K562 (cell line): Measurements from ENCODE around the gene PKD1L1. TPM values are rescaled to one million over a fixed set of nuclear protein-coding genes. Genes with fewer than 3 reads are reported as not detected.

Source experiments
- CAMTA2 ChIP-seq: fragments of 250-450 bp; sonication (Bioruptor Pico); conservative IDR thresholded peaks from 2 replicates; pipeline ENCODE4 v1.5.1; 2022
- FOXJ2 ChIP-seq: fragments of 200-800 bp; sonication (Bioruptor generic); IDR thresholded peaks from 2 replicates; pipeline ENCODE4 v1.6.1; 2016; ENCODE audit warnings: missing genetic modification characterization, missing compliant biosample characterization
- HMGXB4 ChIP-seq: sonication (generic); formaldehyde crosslinking; IDR thresholded peaks from 2 replicates; pipeline ENCODE4 v1.8.1; 2023; ENCODE audit warnings: mild to moderate bottlenecking, missing genetic modification reagents
- IRF9 ChIP-seq: fragments of 450-650 bp; IDR thresholded peaks from 2 replicates; pipeline ENCODE4 v1.6.1; 2016; ENCODE audit warnings: missing biosample characterization, missing genetic modification characterization
- KLF16 ChIP-seq: IDR thresholded peaks from 2 replicates; pipeline ENCODE4 v1.6.1; 2016; ENCODE audit warnings: antibody characterized with exemption
- NFYB ChIP-seq: IDR thresholded peaks from 2 replicates; pipeline ENCODE4 v1.6.1; 2011; ENCODE audit warnings: mild to moderate bottlenecking, moderate library complexity; ENCODE audit not compliant: insufficient read length; ENCODE audit errors: extremely low read depth
- NR4A1 ChIP-seq, 2 experiments: fragments of 250-450 bp in 1 of 2; fragments of 450-650 bp in 1 of 2; sonication (Bioruptor Pico) in 1 of 2; IDR thresholded peaks; 2 replicates each; pipeline versions ENCODE4 v1.4.0 to v1.6.1; 2016 to 2020; ENCODE audit warnings: mild to moderate bottlenecking in 2 of 2, missing compliant biosample characterization in 1 of 2, missing genetic modification characterization in 1 of 2, moderate library complexity in 1 of 2
- RBM22 ChIP-seq: fragments of 200-400 bp; formaldehyde crosslinking; IDR thresholded peaks from 2 replicates; pipeline ENCODE4 v1.6.1; 2018; ENCODE audit warnings: low read length, low read depth; ENCODE audit not compliant: poor library complexity, severe bottlenecking
- SREBF2 ChIP-seq: sonication (generic); formaldehyde crosslinking; IDR thresholded peaks from 2 replicates; pipeline ENCODE4 v1.4.0; 2020; ENCODE audit warnings: mild to moderate bottlenecking, missing genetic modification reagents
- ZBTB17 ChIP-seq: fragments of 450-650 bp; formaldehyde crosslinking; IDR thresholded peaks from 2 replicates; pipeline ENCODE4 v1.4.0; 2020; ENCODE audit warnings: mild to moderate bottlenecking
- ZNF12 ChIP-seq: sonication (generic); formaldehyde crosslinking; IDR thresholded peaks from 2 replicates; pipeline ENCODE4 v1.4.0; 2020; ENCODE audit warnings: mild to moderate bottlenecking, missing genetic modification reagents
- polyA plus RNA-seq, 8 experiments: library from polyadenylated mRNA; depleted of rRNA in 4 of 8; stranded (reverse) in 5 of 8; unstranded in 3 of 8; fragments of >200 nt; fragmentation: Nextera tagmentation in 2 of 8; fragmentation: Illumina TruSeq in 1 of 8; extraction: Ambion mirVana in 2 of 8; extraction: Trizol in 1 of 8; gene quantifications; 2 replicates each; pipeline versions ENCODE4 v1.2.1 to v1.2.3, GENCODE V29; 2011 to 2014; ENCODE audit warnings: inconsistent platforms in 1 of 8, missing spikeins in 1 of 8
- total RNA-seq, 7 experiments: library from RNA; depleted of rRNA in 6 of 7; stranded (reverse); fragments of >200 nt in 6 of 7; fragmentation: Illumina TruSeq in 2 of 7; extraction: Trizol in 2 of 7; gene quantifications; 2 replicates each; pipeline versions ENCODE4 v1.2.1 to v1.2.3, GENCODE V29; 2011 to 2021; ENCODE audit warnings: low replicate concordance in 1 of 7
- TF ChIP-seq, protein P1 (sequence below): fragments of 250-450 bp; sonication (Bioruptor Pico); IDR thresholded peaks from 2 replicates; pipeline ENCODE4 v1.5.0; 2022; ENCODE audit warnings: mild to moderate bottlenecking

The PKD1L1 gene
- total and polyA plus RNA-seq, 9 of the 15 experiments (the other 6 are each of a cell fraction or from before 2014, with no cell fraction given) = 0.01 to 0.02 TPM; not detected in 7

DNA sequence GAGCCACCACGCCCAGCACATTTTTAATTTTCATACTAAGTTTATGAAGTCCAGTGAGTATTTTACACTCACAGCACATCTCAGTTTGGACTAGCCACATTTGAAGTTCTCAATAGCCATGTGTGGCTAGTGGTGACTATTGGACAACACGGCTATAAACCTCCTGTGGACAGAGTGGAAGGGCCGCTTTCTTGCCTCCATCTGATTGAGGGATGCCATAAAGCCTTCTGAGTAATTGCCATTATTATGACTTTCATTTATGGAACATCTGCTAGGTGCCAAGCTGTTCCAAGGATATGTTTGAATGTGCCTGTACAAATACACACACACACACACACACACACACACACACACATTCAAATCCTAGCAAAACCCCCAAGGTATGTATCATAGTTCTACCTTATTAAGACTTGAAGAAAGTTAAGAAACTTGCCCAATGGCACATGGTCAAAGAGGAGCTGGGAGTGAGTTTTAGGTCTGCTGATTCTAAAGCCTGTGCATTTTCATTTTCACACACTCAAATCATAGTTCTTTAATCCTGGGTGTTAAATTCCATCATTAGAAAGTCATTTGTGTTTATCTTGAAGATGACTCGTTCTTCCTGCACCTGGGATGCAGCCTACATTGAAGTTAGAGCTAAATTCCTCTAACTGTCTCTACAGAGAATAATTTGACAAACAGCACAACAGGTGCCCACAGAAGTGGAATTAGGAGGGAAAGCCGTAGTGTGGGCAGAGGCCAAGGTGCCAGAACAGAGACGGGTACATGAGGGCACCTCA lies 143.3 kb downstream of the PKD1L1 start (continued):
- no peak for TF ChIP-seq IRF9
- TF ChIP-seq, protein P1, sequence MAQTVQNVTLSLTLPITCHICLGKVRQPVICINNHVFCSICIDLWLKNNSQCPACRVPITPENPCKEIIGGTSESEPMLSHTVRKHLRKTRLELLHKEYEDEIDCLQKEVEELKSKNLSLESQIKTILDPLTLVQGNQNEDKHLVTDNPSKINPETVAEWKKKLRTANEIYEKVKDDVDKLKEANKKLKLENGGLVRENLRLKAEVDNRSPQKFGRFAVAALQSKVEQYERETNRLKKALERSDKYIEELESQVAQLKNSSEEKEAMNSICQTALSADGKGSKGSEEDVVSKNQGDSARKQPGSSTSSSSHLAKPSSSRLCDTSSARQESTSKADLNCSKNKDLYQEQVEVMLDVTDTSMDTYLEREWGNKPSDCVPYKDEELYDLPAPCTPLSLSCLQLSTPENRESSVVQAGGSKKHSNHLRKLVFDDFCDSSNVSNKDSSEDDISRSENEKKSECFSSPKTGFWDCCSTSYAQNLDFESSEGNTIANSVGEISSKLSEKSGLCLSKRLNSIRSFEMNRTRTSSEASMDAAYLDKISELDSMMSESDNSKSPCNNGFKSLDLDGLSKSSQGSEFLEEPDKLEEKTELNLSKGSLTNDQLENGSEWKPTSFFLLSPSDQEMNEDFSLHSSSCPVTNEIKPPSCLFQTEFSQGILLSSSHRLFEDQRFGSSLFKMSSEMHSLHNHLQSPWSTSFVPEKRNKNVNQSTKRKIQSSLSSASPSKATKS (CRISPR knock-in tag) = no peak
- no peak for TF ChIP-seq FOXJ2 (tag)
- no peak for TF ChIP-seq NR4A1 (CRISPR knock-in tag; IDR thresholded peaks at IDR 0.05)
- no peak for TF ChIP-seq NR4A1 (tag; IDR thresholded peaks at IDR 0.05)
- TF ChIP-seq ZNF12 (CRISPR knock-in tag) = no peak
- no peak for TF ChIP-seq CAMTA2 (CRISPR knock-in tag)
- TF ChIP-seq ZBTB17 (CRISPR knock-in tag) = no peak
- no peak for TF ChIP-seq SREBF2
- TF ChIP-seq RBM22 = no peak
- TF ChIP-seq KLF16 = no peak
- no peak for TF ChIP-seq HMGXB4
- no peak for TF ChIP-seq NFYB
